WERI-Rb-1 (cell line): ENCODE results near the gene VIM.

Experiments used
- DNase-seq: peaks from one replicate; pipeline ENCODE4 v3.0.0-alpha.2; 2020
- H3K27ac ChIP-seq: fragments of 250-450 bp; sonication (Bioruptor Pico); 2 replicates; pipeline ENCODE4 v1.5.1; 2020; ENCODE audit warnings: mild to moderate bottlenecking, moderate library complexity
- H3K27me3 ChIP-seq: fragments of 250-450 bp; sonication (Bioruptor Pico); 2 replicates; pipeline ENCODE4 v1.5.1; 2021; ENCODE audit warnings: mild to moderate bottlenecking, low read depth, moderate library complexity; ENCODE audit not compliant: insufficient read depth, severe bottlenecking
- H3K36me3 ChIP-seq: fragments of 250-450 bp; sonication (Bioruptor Pico); 2 replicates; pipeline ENCODE4 v1.5.1; 2020; ENCODE audit warnings: mild to moderate bottlenecking, moderate library complexity
- H3K4me3 ChIP-seq: 2 replicates; pipeline ENCODE4 v1.5.1; 2011; ENCODE audit warnings: low read depth, mild to moderate bottlenecking, control low read depth, low read length
- H3K9me3 ChIP-seq: fragments of 250-450 bp; sonication (Bioruptor Pico); 2 replicates; pipeline ENCODE4 v1.5.1; 2021; ENCODE audit warnings: mild to moderate bottlenecking, moderate library complexity; ENCODE audit not compliant: severe bottlenecking
- CTCF ChIP-seq: IDR thresholded peaks from 2 replicates; pipeline ENCODE4 v1.5.1; 2011; ENCODE audit warnings: low read depth, mild to moderate bottlenecking, control low read depth, inconsistent platforms, low read length

VIM gene

GRCh38 chr10:17202999-17203398 is 25.0 kb upstream of the VIM start:
- H3K9me3 ChIP-seq = no peaks in the 10 kb centered on the region
- no peak overlapping the region for H3K4me3 ChIP-seq
- no peak for TF ChIP-seq CTCF
- no peak for DNase-seq
- no peaks in the 10 kb centered on the region for H3K36me3 ChIP-seq
- H3K27me3 ChIP-seq = no peaks in the 10 kb centered on the region
- no peak overlapping the region for H3K27ac ChIP-seq

- no peaks in the 10 kb centered on the region for H3K36me3 ChIP-seq
- no peak overlapping the region for H3K27ac ChIP-seq
- H3K4me3 ChIP-seq = no peak overlapping the region
- no peaks in the 10 kb centered on the region for H3K27me3 ChIP-seq
- no peak for TF ChIP-seq CTCF
- H3K9me3 ChIP-seq = no peaks in the 10 kb centered on the region
- DNase-seq = no peak
Measured at GRCh38 chr10:17203416-17203815, 24.6 kb upstream of the VIM start.

GRCh38 chr10:17206210-17206709 is 21.8 kb upstream of the VIM start:
- no peaks in the 10 kb centered on the region for H3K36me3 ChIP-seq
- H3K27me3 ChIP-seq = no peaks in the 10 kb centered on the region
- H3K27ac ChIP-seq = no peak overlapping the region
- no peaks in the 10 kb centered on the region for H3K9me3 ChIP-seq
- TF ChIP-seq CTCF = no peak
- no peak for DNase-seq
- H3K4me3 ChIP-seq = no peak overlapping the region

GRCh38 chr10:17208476-17208875 is 19.6 kb upstream of the VIM start:
- Histone ChIP-seq H3K27me3 (no peaks in the 10 kb centered on the region), H3K9me3 (no peaks in the 10 kb centered on the region), H3K27ac (no peak overlapping the region), H3K36me3 (no peaks in the 10 kb centered on the region), H3K4me3 (no peak overlapping the region)
- DNase-seq = no peak
- no peak for TF ChIP-seq CTCF

GRCh38 chr10:17209302-17209701 is 18.7 kb upstream of the VIM start:
- Histone ChIP-seq H3K4me3 (no peak overlapping the region), H3K36me3 (no peaks in the 10 kb centered on the region)
- TF ChIP-seq CTCF = no peak

GRCh38 chr10:17209881-17210280 is 18.2 kb upstream of the VIM start:
- Histone ChIP-seq H3K27ac (no peak overlapping the region), H3K9me3 (no peaks in the 10 kb centered on the region), H3K4me3 (no peak overlapping the region), H3K36me3 (no peaks in the 10 kb centered on the region), H3K27me3 (no peaks in the 10 kb centered on the region)
- TF ChIP-seq CTCF = no peak
- no peak for DNase-seq

More at GRCh38 chr10:17209302-17209701, 18.7 kb upstream of the VIM start:
- no peak for DNase-seq
- Histone ChIP-seq H3K27me3 (no peaks in the 10 kb centered on the region), H3K27ac (no peak overlapping the region), H3K9me3 (no peaks in the 10 kb centered on the region)
